IPS-20b (cell line): ENCODE measurements around the gene KCNG2.
"Not testable (repeated sequence)": the region's sequence is repeated elsewhere in the genome, so short reads cannot be mapped to it uniquely, and the experiment has no call there.

ENCODE experiments used
- H3K27ac ChIP-seq: one replicate; pipeline ENCODE4 v1.5.1; 2013; ENCODE audit warnings: low read length
- H3K27me3 ChIP-seq: 2 replicates; pipeline ENCODE4 v1.6.1; 2013; ENCODE audit warnings: mild to moderate bottlenecking, low read length, inconsistent platforms; ENCODE audit not compliant: insufficient read depth
- H3K36me3 ChIP-seq: 2 replicates; pipeline ENCODE4 v1.6.1; 2013; ENCODE audit warnings: low read depth, mild to moderate bottlenecking, inconsistent platforms, low read length, moderate library complexity; ENCODE audit not compliant: insufficient read depth
- H3K4me1 ChIP-seq: 2 replicates; pipeline ENCODE4 v1.6.1; 2013; ENCODE audit warnings: mild to moderate bottlenecking, control low read depth, inconsistent platforms, low read length, moderate library complexity; ENCODE audit not compliant: insufficient read depth
- H3K4me3 ChIP-seq: 2 replicates; pipeline ENCODE4 v1.5.1; 2013; ENCODE audit warnings: mild to moderate bottlenecking, low read length, inconsistent platforms
- H3K9ac ChIP-seq: 2 replicates; pipeline ENCODE4 v1.6.1; 2013; ENCODE audit warnings: low read depth, mild to moderate bottlenecking, inconsistent platforms, low read length, moderate library complexity
- H3K9me3 ChIP-seq: 2 replicates; pipeline ENCODE4 v1.6.1; 2013; ENCODE audit warnings: mild to moderate bottlenecking, low read depth, low read length, inconsistent platforms; ENCODE audit not compliant: insufficient read depth

KCNG2 gene

GRCh38 chr18:79864955-79865354 lies 67.2 kb downstream of the KCNG2 start:
- H3K27ac ChIP-seq, H3K27me3 ChIP-seq, H3K4me1 ChIP-seq, H3K9me3 ChIP-seq, H3K9ac ChIP-seq, H3K36me3 ChIP-seq, H3K4me3 ChIP-seq: not testable (repeated sequence)

DNA sequence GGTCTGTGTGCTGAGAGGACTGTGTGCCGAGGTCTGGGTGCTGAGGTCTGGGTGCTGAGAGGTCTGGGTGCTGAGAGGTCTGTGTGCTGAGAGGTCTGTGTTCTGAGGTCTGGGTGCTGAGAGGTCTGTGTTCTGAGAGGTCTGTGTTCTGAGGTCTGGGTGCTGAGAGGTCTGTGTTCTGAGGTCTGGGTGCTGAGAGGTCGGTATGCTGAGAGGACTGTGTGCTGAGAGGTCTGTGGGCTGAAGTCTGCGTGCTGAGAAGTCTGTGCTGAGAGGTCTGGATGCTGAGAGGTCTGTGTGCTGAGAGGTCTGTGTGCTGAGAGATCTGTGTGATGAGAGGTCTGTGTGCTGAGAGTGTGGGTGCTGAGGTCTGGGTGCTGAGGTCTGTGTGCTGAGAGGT lies 68.2 kb downstream of the KCNG2 start:
- H3K9me3 ChIP-seq, H3K9ac ChIP-seq, H3K4me1 ChIP-seq, H3K27ac ChIP-seq, H3K36me3 ChIP-seq, H3K4me3 ChIP-seq, H3K27me3 ChIP-seq: not testable (repeated sequence)

- Histone ChIP-seq H3K9ac (no peak overlapping the region), H3K9me3 (no peaks in the 10 kb centered on the region), H3K4me3 (no peak overlapping the region), H3K36me3 (no peaks in the 10 kb centered on the region), H3K27me3 (no peaks in the 10 kb centered on the region), H3K4me1 (no peaks in the 10 kb centered on the region), H3K27ac (no peak overlapping the region)
Measured at GRCh38 chr18:79866889-79867574, 69.3 kb downstream of the KCNG2 start.

- H3K4me3 ChIP-seq, result no peak overlapping the region
- no peaks in the 10 kb centered on the region for H3K9me3 ChIP-seq
- H3K9ac ChIP-seq, result no peak overlapping the region
- H3K4me1 ChIP-seq, result no peaks in the 10 kb centered on the region
- H3K36me3 ChIP-seq, result no peaks in the 10 kb centered on the region
- no peak overlapping the region for H3K27ac ChIP-seq
- no peaks in the 10 kb centered on the region for H3K27me3 ChIP-seq
Measured at GRCh38 chr18:79867666-79868065, 69.9 kb downstream of the KCNG2 start.

GRCh38 chr18:79868168-79868784 lies 70.5 kb downstream of the KCNG2 start:
- H3K9ac ChIP-seq, result no peak overlapping the region
- H3K36me3 ChIP-seq, result no peaks in the 10 kb centered on the region
- no peaks in the 10 kb centered on the region for H3K27me3 ChIP-seq
- no peaks in the 10 kb centered on the region for H3K9me3 ChIP-seq
- no peak overlapping the region for H3K27ac ChIP-seq
- H3K4me3 ChIP-seq, result no peak overlapping the region
- no peaks in the 10 kb centered on the region for H3K4me1 ChIP-seq

GRCh38 chr18:79868811-79869541 lies 71.2 kb downstream of the KCNG2 start:
- no peak overlapping the region for H3K27ac ChIP-seq

DNA sequence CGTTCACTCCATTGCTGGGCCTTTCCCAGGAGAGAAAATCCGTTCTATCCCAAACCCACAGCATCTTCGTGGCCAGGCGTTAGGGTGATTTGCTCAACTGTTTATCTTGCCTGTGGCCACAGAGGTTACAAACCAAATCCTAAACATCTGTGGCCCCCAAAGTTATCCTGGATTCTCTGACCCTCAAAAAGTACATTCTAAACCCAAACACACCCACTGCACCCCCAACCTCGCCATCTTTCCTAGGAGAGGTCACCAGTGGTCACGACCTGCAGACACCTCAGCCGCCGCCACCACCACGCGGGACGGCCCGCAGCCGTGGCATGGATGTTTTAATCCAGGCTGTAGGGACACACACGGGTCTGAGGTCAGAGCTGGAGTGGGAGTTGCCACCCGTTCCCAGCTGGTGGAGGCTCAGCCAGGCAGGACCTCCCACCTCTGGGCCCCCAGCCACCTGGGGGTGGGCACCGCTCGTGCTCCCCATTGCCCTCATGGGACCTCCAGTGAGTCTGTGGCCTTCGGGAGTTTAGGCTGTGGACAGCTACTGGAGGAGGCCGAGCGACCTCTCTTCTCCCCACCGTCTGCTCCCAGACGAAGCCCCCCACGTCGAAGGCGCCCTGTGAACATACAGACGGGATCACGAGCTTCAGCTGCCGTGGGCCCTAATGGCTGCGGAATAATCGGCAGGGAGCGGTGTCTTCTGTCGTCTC lies 72.0 kb downstream of the KCNG2 start:
- Histone ChIP-seq H3K9me3 (no peaks in the 10 kb centered on the region), H3K27ac (no peak overlapping the region), H3K27me3 (no peaks in the 10 kb centered on the region), H3K9ac (no peak overlapping the region), H3K4me3 (no peak overlapping the region), H3K36me3 (no peaks in the 10 kb centered on the region), H3K4me1 (no peaks in the 10 kb centered on the region)

More at GRCh38 chr18:79868811-79869541, 71.2 kb downstream of the KCNG2 start:
- no peaks in the 10 kb centered on the region for H3K4me1 ChIP-seq
- H3K9ac ChIP-seq, result no peak overlapping the region
- H3K27me3 ChIP-seq, result no peaks in the 10 kb centered on the region
- no peak overlapping the region for H3K4me3 ChIP-seq
- no peaks in the 10 kb centered on the region for H3K36me3 ChIP-seq
- H3K9me3 ChIP-seq, result no peaks in the 10 kb centered on the region

DNA sequence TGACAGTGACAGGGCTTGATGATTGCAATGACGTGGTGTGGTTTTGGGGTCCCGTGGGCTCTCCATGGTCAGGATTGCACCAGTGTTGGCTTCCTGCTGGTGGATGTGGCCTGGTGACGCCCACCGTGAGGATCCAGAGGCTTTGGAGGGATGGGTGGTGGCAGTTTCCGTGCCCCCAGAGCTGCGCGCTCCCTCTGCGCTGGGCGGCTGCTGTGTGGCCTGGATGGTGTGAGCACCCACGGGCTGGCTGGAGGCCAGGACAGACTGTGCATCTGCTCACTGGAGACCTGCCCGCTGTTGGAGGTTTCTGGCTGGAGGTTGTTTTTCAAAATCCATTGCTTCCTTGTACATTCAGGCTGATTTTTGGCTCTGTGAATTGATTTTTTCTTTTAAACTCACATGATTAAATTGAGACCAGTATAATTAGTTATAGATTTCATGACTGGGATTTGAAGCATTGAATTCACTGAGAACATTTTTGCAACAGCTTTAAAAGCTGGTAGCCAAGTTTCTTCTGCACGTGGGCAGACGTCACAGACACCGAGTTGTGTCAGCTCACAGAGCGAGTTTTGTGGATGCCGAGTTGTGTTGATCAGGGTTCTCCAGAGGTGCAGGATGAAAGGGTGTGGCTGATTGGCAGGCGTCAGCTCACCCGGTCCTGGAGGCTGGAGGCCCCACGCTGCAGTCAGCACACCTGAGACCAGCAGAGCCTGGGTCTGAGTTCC lies 72.7 kb downstream of the KCNG2 start:
- no peaks in the 10 kb centered on the region for H3K27me3 ChIP-seq
- no peaks in the 10 kb centered on the region for H3K36me3 ChIP-seq
- no peak overlapping the region for H3K9ac ChIP-seq
- H3K27ac ChIP-seq, result no peak overlapping the region
- H3K4me3 ChIP-seq, result no peak overlapping the region
- no peaks in the 10 kb centered on the region for H3K9me3 ChIP-seq
- no peaks in the 10 kb centered on the region for H3K4me1 ChIP-seq

DNA sequence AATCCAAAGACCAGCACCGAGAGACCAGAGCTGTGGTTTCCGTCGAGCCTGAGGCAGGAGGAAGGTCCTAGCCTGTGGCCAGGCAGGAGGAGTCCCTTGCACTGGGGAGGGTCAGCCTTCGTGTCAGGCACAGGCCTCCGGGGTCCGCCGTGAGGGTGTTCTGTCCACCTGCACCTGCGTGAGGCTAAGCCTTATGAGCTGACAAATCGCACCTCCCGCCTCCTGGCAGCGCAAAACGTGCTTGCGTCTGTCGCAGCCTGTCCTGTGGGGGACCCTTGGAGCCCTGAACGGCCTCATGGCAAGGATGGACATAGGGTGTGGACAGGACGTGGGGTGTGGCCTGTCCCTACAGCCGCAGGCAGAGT lies 73.3 kb downstream of the KCNG2 start:
- no peak overlapping the region for H3K27ac ChIP-seq
- no peak overlapping the region for H3K9ac ChIP-seq
- no peaks in the 10 kb centered on the region for H3K36me3 ChIP-seq
- H3K9me3 ChIP-seq, result no peaks in the 10 kb centered on the region
- H3K27me3 ChIP-seq, result no peaks in the 10 kb centered on the region
- H3K4me1 ChIP-seq, result no peaks in the 10 kb centered on the region
- H3K4me3 ChIP-seq, result no peak overlapping the region

- Histone ChIP-seq H3K36me3 (no peaks in the 10 kb centered on the region), H3K9me3 (no peaks in the 10 kb centered on the region), H3K4me1 (no peaks in the 10 kb centered on the region), H3K9ac (no peak overlapping the region), H3K27ac (no peak overlapping the region), H3K4me3 (no peak overlapping the region), H3K27me3 (no peaks in the 10 kb centered on the region)
Measured at GRCh38 chr18:79871481-79872091, 73.8 kb downstream of the KCNG2 start.
